SU-DHL-6 (cell line): Measurements from ENCODE around the gene NOL3.

Experiments
- H2AFZ ChIP-seq: fragments of 200-600 bp; sonication (generic); 2 replicates; pipeline ENCODE4 v1.6.1; 2014; ENCODE audit warnings: low read depth, mild to moderate bottlenecking, moderate library complexity, mixed read lengths, antibody characterized with exemption, low read length; ENCODE audit not compliant: severe bottlenecking
- H3F3A ChIP-seq: fragments of 200-600 bp; shearing (Covaris generic); 2 replicates; pipeline ENCODE4 v1.6.0; 2016; ENCODE audit warnings: antibody characterized with exemption, mild to moderate bottlenecking; ENCODE audit not compliant: insufficient read depth
- H3K27ac ChIP-seq: fragments of 200-600 bp; sonication (generic); 2 replicates; pipeline ENCODE4 v1.5.1; 2016; ENCODE audit warnings: low read depth, mild to moderate bottlenecking, low read length, moderate library complexity, mixed read lengths
- H3K27me3 ChIP-seq: fragments of 200-600 bp; sonication (generic), shearing (Covaris generic); 2 replicates; pipeline ENCODE4 v1.6.0; 2014; ENCODE audit warnings: mild to moderate bottlenecking, low read length
- H3K36me3 ChIP-seq: fragments of 200-600 bp; sonication (generic); 2 replicates; pipeline ENCODE4 v1.6.1; 2014; ENCODE audit warnings: mild to moderate bottlenecking, low read length, mixed read lengths
- H3K4me2 ChIP-seq: fragments of 300-600, 200-600 bp; shearing (Covaris generic), sonication (generic); 2 replicates; pipeline ENCODE4 v1.6.0; 2014; ENCODE audit warnings: low read length, low read depth, mild to moderate bottlenecking; ENCODE audit not compliant: poor library complexity, severe bottlenecking
- H3K4me3 ChIP-seq: fragments of 200-600 bp; sonication (generic); 2 replicates; pipeline ENCODE4 v1.5.1; 2014; ENCODE audit warnings: antibody characterized with exemption, low read length, mild to moderate bottlenecking, mixed read lengths; ENCODE audit not compliant: insufficient read depth, poor library complexity, severe bottlenecking
- H3K79me2 ChIP-seq: fragments of 200-600 bp; sonication (generic); 2 replicates; pipeline ENCODE4 v1.6.1; 2014; ENCODE audit warnings: mild to moderate bottlenecking, low read length, moderate library complexity; ENCODE audit not compliant: insufficient read depth
- H3K9ac ChIP-seq: fragments of 200-600 bp; sonication (generic); 2 replicates; pipeline ENCODE4 v1.7.0; 2014; ENCODE audit warnings: mild to moderate bottlenecking, low read length
- H3K9me2 ChIP-seq: fragments of 200-600 bp; sonication (generic); replicated peaks from 2 replicates; pipeline ENCODE4 v1.6.1; 2014; ENCODE audit warnings: low read length; ENCODE audit not compliant: insufficient read depth
- H3K9me3 ChIP-seq: fragments of 200-600 bp; sonication (generic); 2 replicates; pipeline ENCODE4 v1.6.1; 2014; ENCODE audit warnings: low read length, mixed read lengths; ENCODE audit not compliant: insufficient read depth
- H4K20me1 ChIP-seq: fragments of 200-600 bp; sonication (generic); 2 replicates; pipeline ENCODE4 v1.6.1; 2014; ENCODE audit warnings: low read depth, mild to moderate bottlenecking, antibody characterized with exemption, low read length, moderate library complexity, mixed read lengths
- EZH2phosphoT487 ChIP-seq: fragments of 200-600 bp; sonication (generic), shearing (Covaris generic); conservative IDR thresholded peaks from 2 replicates; pipeline ENCODE4 v1.6.1; 2018; ENCODE audit warnings: mild to moderate bottlenecking, antibody characterized with exemption, low read length, moderate library complexity, mixed read lengths
- TF ChIP-seq, protein P1 (sequence below): fragments of 200-600 bp; sonication (generic); IDR thresholded peaks from one replicate; pipeline ENCODE4 v1.5.1; 2017; ENCODE audit warnings: antibody characterized with exemption, mild to moderate bottlenecking, low read length, moderate library complexity; ENCODE audit not compliant: insufficient read depth, poor library complexity, severe bottlenecking

Gene NOL3

GRCh38 chr16:67142342-67142741 is 28.0 kb upstream of the NOL3 start:
- Histone ChIP-seq H3F3A (no peaks in the 10 kb centered on the region), H3K4me2 (no peak overlapping the region), H3K27me3 (no peaks in the 10 kb centered on the region), H2AFZ (no peak overlapping the region), H3K36me3 (peaks cover 2% of the 10 kb centered on the region; the same call in 1 of the 2 replicates), H3K9me3 (no peaks in the 10 kb centered on the region), H3K9ac (no peak overlapping the region), H3K4me3 (no peak overlapping the region), H3K79me2 (no peaks in the 10 kb centered on the region), H4K20me1 (no peaks in the 10 kb centered on the region), H3K27ac (no peak overlapping the region), H3K9me2 (no peaks in the 10 kb centered on the region)
- TF ChIP-seq, protein P1, sequence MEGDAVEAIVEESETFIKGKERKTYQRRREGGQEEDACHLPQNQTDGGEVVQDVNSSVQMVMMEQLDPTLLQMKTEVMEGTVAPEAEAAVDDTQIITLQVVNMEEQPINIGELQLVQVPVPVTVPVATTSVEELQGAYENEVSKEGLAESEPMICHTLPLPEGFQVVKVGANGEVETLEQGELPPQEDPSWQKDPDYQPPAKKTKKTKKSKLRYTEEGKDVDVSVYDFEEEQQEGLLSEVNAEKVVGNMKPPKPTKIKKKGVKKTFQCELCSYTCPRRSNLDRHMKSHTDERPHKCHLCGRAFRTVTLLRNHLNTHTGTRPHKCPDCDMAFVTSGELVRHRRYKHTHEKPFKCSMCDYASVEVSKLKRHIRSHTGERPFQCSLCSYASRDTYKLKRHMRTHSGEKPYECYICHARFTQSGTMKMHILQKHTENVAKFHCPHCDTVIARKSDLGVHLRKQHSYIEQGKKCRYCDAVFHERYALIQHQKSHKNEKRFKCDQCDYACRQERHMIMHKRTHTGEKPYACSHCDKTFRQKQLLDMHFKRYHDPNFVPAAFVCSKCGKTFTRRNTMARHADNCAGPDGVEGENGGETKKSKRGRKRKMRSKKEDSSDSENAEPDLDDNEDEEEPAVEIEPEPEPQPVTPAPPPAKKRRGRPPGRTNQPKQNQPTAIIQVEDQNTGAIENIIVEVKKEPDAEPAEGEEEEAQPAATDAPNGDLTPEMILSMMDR: no peak
- TF ChIP-seq EZH2phosphoT487: no peak

GRCh38 chr16:67144943-67145342 is 25.4 kb upstream of the NOL3 start:
- no peaks in the 10 kb centered on the region for H3K9me2 ChIP-seq
- no peak overlapping the region for H2AFZ ChIP-seq
- H3K27me3 ChIP-seq: no peaks in the 10 kb centered on the region
- H3K9ac ChIP-seq: no peak overlapping the region
- H3K27ac ChIP-seq: no peak overlapping the region
- no peaks in the 10 kb centered on the region for H3F3A ChIP-seq
- no peaks in the 10 kb centered on the region for H3K9me3 ChIP-seq
- H3K36me3 ChIP-seq: peaks cover 2% of the 10 kb centered on the region; the same call in 1 of the 2 replicates
- no peak overlapping the region for H3K4me3 ChIP-seq
- no peaks in the 10 kb centered on the region for H4K20me1 ChIP-seq
- no peaks in the 10 kb centered on the region for H3K79me2 ChIP-seq
- no peak overlapping the region for H3K4me2 ChIP-seq
- TF ChIP-seq, protein P1: no peak

- Histone ChIP-seq H3K4me3 (no peak overlapping the region), H3F3A (no peaks in the 10 kb centered on the region), H2AFZ (no peak overlapping the region), H3K9me2 (no peaks in the 10 kb centered on the region), H3K9ac (no peak overlapping the region), H3K27ac (no peak overlapping the region), H3K4me2 (no peak overlapping the region), H3K9me3 (no peaks in the 10 kb centered on the region), H3K27me3 (no peaks in the 10 kb centered on the region), H3K79me2 (no peaks in the 10 kb centered on the region), H3K36me3 (no peaks in the 10 kb centered on the region), H4K20me1 (no peaks in the 10 kb centered on the region)
- no peak for TF ChIP-seq EZH2phosphoT487
- TF ChIP-seq, protein P1: no peak
These were observed 24.6 kb upstream of the NOL3 start for GRCh38 chr16:67145746-67146145.
